H1 (cell line): ENCODE measurements around the gene MAPK8. TPM values are rescaled to one million over a fixed set of nuclear protein-coding genes. Genes with fewer than 3 reads are reported as not detected.

Source experiments
- CTCF ChIA-PET: fragments of 300-600 bp; sonication (Branson Sonifier 250); formaldehyde crosslinking; loops from one replicate; lab custom pipeline; 2021; ENCODE audit not compliant: partially characterized antibody; lab: Charles Lee
- POLR2A ChIA-PET: fragments of 300-600 bp; sonication (Branson Sonifier 250); formaldehyde crosslinking; loops from one replicate; lab custom pipeline; 2021; ENCODE audit warnings: inconsistent platforms; ENCODE audit not compliant: partially characterized antibody; lab: Charles Lee
- DNase-seq, 2 experiments: peaks; one replicate each; pipeline versions ENCODE4 v3.0.0 to v3.0.0-alpha.2; 2010 to 2022; ENCODE audit warnings: low spot score in 2 of 2, low read depth in 1 of 2, mixed read lengths in 1 of 2
- FAIRE-seq: peaks from 2 replicates; lab custom pipeline; 2011; peaks lifted over from hg19 to GRCh38; lab: Jason Lieb, UNC
- H2AFZ ChIP-seq: 2 replicates; pipeline ENCODE4 v1.8.1; 2012; ENCODE audit warnings: low read length, inconsistent platforms
- H2AK5ac ChIP-seq: 2 replicates; pipeline ENCODE4 v1.6.1; 2013; ENCODE audit warnings: low read depth, low read length
- H2BK120ac ChIP-seq: replicated peaks from 2 replicates; pipeline ENCODE3; 2013; ENCODE audit warnings: low read depth, low read length, inconsistent platforms
- H2BK12ac ChIP-seq: 2 replicates; pipeline ENCODE4 v1.6.1; 2013; ENCODE audit warnings: low read depth, low read length
- H2BK15ac ChIP-seq: 2 replicates; pipeline ENCODE4 v1.6.1; 2013; ENCODE audit warnings: low read length
- H2BK20ac ChIP-seq: 2 replicates; pipeline ENCODE4 v1.6.1; 2013; ENCODE audit warnings: low read length
- H2BK5ac ChIP-seq: 2 replicates; pipeline ENCODE4 v1.6.1; 2013; ENCODE audit warnings: low read depth, low read length
- H3K14ac ChIP-seq: 2 replicates; pipeline ENCODE4 v1.6.1; 2013; ENCODE audit warnings: inconsistent platforms; ENCODE audit not compliant: insufficient read length
- H3K18ac ChIP-seq: 2 replicates; pipeline ENCODE4 v1.6.1; 2013; ENCODE audit warnings: low read length; ENCODE audit errors: extremely low read depth
- H3K23ac ChIP-seq: 2 replicates; pipeline ENCODE4 v1.6.1; 2013; ENCODE audit warnings: inconsistent platforms; ENCODE audit not compliant: insufficient read length
- H3K23me2 ChIP-seq: 2 replicates; pipeline ENCODE4 v1.6.1; 2013; ENCODE audit warnings: low read depth, low read length
- H3K27ac ChIP-seq: 2 replicates; pipeline ENCODE4 v1.6.1; 2011; ENCODE audit warnings: low read depth, low read length, inconsistent platforms
- H3K27me3 ChIP-seq, 4 experiments: replicated peaks in 1 of 4; 1 replicate in 1 of 4; 2 replicates in 3 of 4; pipeline versions ENCODE4 v1.6.1 to v1.8.1; 2011 to 2013; ENCODE audit warnings: low read length in 3 of 4, mild to moderate bottlenecking in 3 of 4, inconsistent platforms in 2 of 4, mixed read lengths in 2 of 4, moderate library complexity in 1 of 4; ENCODE audit not compliant: control insufficient read depth in 3 of 4, insufficient read depth in 3 of 4; ENCODE audit errors: extremely low read depth in 1 of 4
- H3K36me3 ChIP-seq, 4 experiments: 2 replicates each; pipeline versions ENCODE4 v1.6.1 to v1.8.1; 2011 to 2013; ENCODE audit warnings: mild to moderate bottlenecking in 4 of 4, low read length in 3 of 4, moderate library complexity in 2 of 4, control low read depth in 1 of 4, inconsistent platforms in 1 of 4; ENCODE audit not compliant: insufficient read depth in 4 of 4, control insufficient read depth in 2 of 4
- H3K4ac ChIP-seq: replicated peaks from 2 replicates; pipeline ENCODE3; 2013; ENCODE audit warnings: low read length, low read depth, mixed read lengths, inconsistent platforms; ENCODE audit not compliant: insufficient read length
- H3K4me1 ChIP-seq, 4 experiments: replicated peaks in 1 of 4; 1 replicate in 1 of 4; 2 replicates in 3 of 4; pipeline versions ENCODE4 v1.6.1 to v1.8.1; 2011 to 2013; ENCODE audit warnings: low read length in 3 of 4, inconsistent platforms in 2 of 4, mixed read lengths in 1 of 4; ENCODE audit not compliant: insufficient read depth in 4 of 4, control insufficient read depth in 3 of 4
- H3K4me2 ChIP-seq, 2 experiments: 2 replicates each; pipeline versions ENCODE4 v1.6.1 to v1.8.1; 2011 to 2013; ENCODE audit warnings: low read depth in 2 of 2, low read length in 2 of 2, control low read depth in 1 of 2, inconsistent platforms in 1 of 2, mild to moderate bottlenecking in 1 of 2; ENCODE audit not compliant: insufficient read depth in 1 of 2
- H3K4me3 ChIP-seq, 4 experiments: fragments of 200-600, 300-600 bp in 1 of 4; sonication (generic), shearing (Covaris generic), sonication (Bioruptor Twin) in 1 of 4; 2 replicates each; pipeline versions ENCODE4 v1.5.1 to v1.8.1; 2011 to 2016; ENCODE audit warnings: low read length in 4 of 4, low read depth in 3 of 4, control low read depth in 2 of 4, inconsistent platforms in 2 of 4, mild to moderate bottlenecking in 2 of 4, mixed read lengths in 1 of 4, moderate library complexity in 1 of 4; ENCODE audit not compliant: insufficient read depth in 2 of 4; ENCODE audit errors: extremely low read depth in 1 of 4
- H3K56ac ChIP-seq: replicated peaks from 2 replicates; pipeline ENCODE3; 2013; ENCODE audit warnings: low read depth, mild to moderate bottlenecking, mixed read lengths, low read length, inconsistent platforms; ENCODE audit not compliant: insufficient read length
- H3K79me1 ChIP-seq: 2 replicates; pipeline ENCODE4 v1.6.1; 2013; ENCODE audit warnings: low read depth, low read length, control low read depth
- H3K79me2 ChIP-seq, 2 experiments: 2 replicates each; pipeline versions ENCODE4 v1.6.1 to v1.8.1; 2012 to 2013; ENCODE audit warnings: low read length in 2 of 2, mild to moderate bottlenecking in 2 of 2, inconsistent platforms in 1 of 2; ENCODE audit not compliant: insufficient read depth in 2 of 2, control insufficient read depth in 1 of 2
- H3K9ac ChIP-seq, 4 experiments: replicated peaks in 1 of 4; 1 replicate in 1 of 4; 2 replicates in 3 of 4; pipeline versions ENCODE4 v1.6.1 to v1.8.1; 2011 to 2013; ENCODE audit warnings: low read depth in 3 of 4, low read length in 3 of 4, control low read depth in 2 of 4, mild to moderate bottlenecking in 2 of 4, moderate library complexity in 2 of 4, inconsistent platforms in 1 of 4; ENCODE audit errors: extremely low read depth in 1 of 4
- H3K9me3 ChIP-seq, 2 experiments: 2 replicates each; pipeline versions ENCODE4 v1.6.1 to v1.8.1; 2012 to 2013; ENCODE audit warnings: mild to moderate bottlenecking in 2 of 2, moderate library complexity in 2 of 2, control low read depth in 1 of 2, inconsistent platforms in 1 of 2, low read depth in 1 of 2, low read length in 1 of 2, mixed read lengths in 1 of 2; ENCODE audit not compliant: insufficient read depth in 2 of 2
- H4K20me1 ChIP-seq, 2 experiments: replicated peaks in 1 of 2; 2 replicates each; pipeline versions ENCODE3 to v1.8.1; 2011 to 2013; ENCODE audit warnings: inconsistent platforms in 2 of 2, low read length in 2 of 2, mild to moderate bottlenecking in 1 of 2; ENCODE audit not compliant: insufficient read depth in 2 of 2, control insufficient read depth in 1 of 2
- H4K5ac ChIP-seq: 2 replicates; pipeline ENCODE4 v1.6.1; 2013; ENCODE audit warnings: low read length, low read depth, mixed read lengths, inconsistent platforms; ENCODE audit not compliant: insufficient read length
- H4K8ac ChIP-seq: 2 replicates; pipeline ENCODE4 v1.8.0; 2013; ENCODE audit warnings: mild to moderate bottlenecking, moderate library complexity, low read length, inconsistent platforms; ENCODE audit not compliant: insufficient read depth; ENCODE audit errors: extremely low read depth
- H4K91ac ChIP-seq: replicated peaks from 2 replicates; pipeline ENCODE3; 2013; ENCODE audit warnings: low read length, mixed read lengths, inconsistent platforms; ENCODE audit not compliant: insufficient read length
- ASH2L ChIP-seq: fragments of 200-600, 300-600 bp; sonication (generic); IDR thresholded peaks from one replicate; pipeline ENCODE4 v1.7.1; 2017; ENCODE audit warnings: low read length
- CHD2 ChIP-seq: IDR thresholded peaks from 2 replicates; pipeline ENCODE4 v1.6.1; 2012; ENCODE audit warnings: low read length, improper control_type of control experiment
- GABPA ChIP-seq: IDR thresholded peaks from 2 replicates; pipeline ENCODE4 v1.6.1; 2011; ENCODE audit warnings: mild to moderate bottlenecking, low read length, moderate library complexity, borderline replicate concordance; ENCODE audit not compliant: insufficient read depth
- GTF2F1 ChIP-seq: IDR thresholded peaks from 2 replicates; pipeline ENCODE4 v1.6.1; 2012; ENCODE audit warnings: low read depth, low read length, improper control_type of control experiment, borderline replicate concordance
- HDAC6 ChIP-seq: IDR thresholded peaks from one replicate; pipeline ENCODE4 v1.7.1; 2012; ENCODE audit warnings: low read depth, mild to moderate bottlenecking, inconsistent platforms, low read length, moderate library complexity
- KDM1A ChIP-seq: fragments of 200-600, 300-600 bp; sonication (generic); IDR thresholded peaks from 2 replicates; pipeline ENCODE4 v1.7.1; 2016; ENCODE audit warnings: mild to moderate bottlenecking, low read length, borderline replicate concordance
- NANOG ChIP-seq: IDR thresholded peaks from 2 replicates; pipeline ENCODE4 v1.6.1; 2011; ENCODE audit warnings: low read length, low read depth, mild to moderate bottlenecking, inconsistent platforms; ENCODE audit not compliant: insufficient read depth, poor library complexity, severe bottlenecking
- PHF8 ChIP-seq: fragments of 200-600 bp; sonication (generic); conservative IDR thresholded peaks from 2 replicates; pipeline ENCODE4 v1.7.1; 2012; ENCODE audit warnings: low read depth, mild to moderate bottlenecking, inconsistent platforms, low read length, moderate library complexity
- RNF2 ChIP-seq: fragments of 200-900, 300-1000 bp; sonication (generic); IDR thresholded peaks from 2 replicates; pipeline ENCODE4 v1.7.1; 2016; ENCODE audit warnings: borderline replicate concordance, low read depth, mild to moderate bottlenecking, antibody characterized with exemption, low read length; ENCODE audit not compliant: poor library complexity, severe bottlenecking; ENCODE audit errors: missing control alignments
- SIN3A ChIP-seq, 2 experiments: IDR thresholded peaks in 1 of 2; conservative IDR thresholded peaks in 1 of 2; 2 replicates each; pipeline ENCODE4 v1.6.1; 2011 to 2012; ENCODE audit warnings: low read length in 2 of 2, improper control_type of control experiment in 1 of 2, low read depth in 1 of 2, mild to moderate bottlenecking in 1 of 2
- SIX5 ChIP-seq: IDR thresholded peaks from 2 replicates; pipeline ENCODE4 v1.6.1; 2011; ENCODE audit warnings: mild to moderate bottlenecking, low read depth, low read length
- ZNF274 ChIP-seq: IDR thresholded peaks from 2 replicates; pipeline ENCODE4 v1.7.0; 2012; ENCODE audit warnings: low read length, borderline replicate concordance; ENCODE audit errors: extremely low read depth
- WGBS, 2 experiments: shearing (Covaris generic) in 1 of 2; methylation state at CpG; one replicate each; pipeline versions ENCODE4 v1.1.6 to v1.1.7; 2013 to 2015; ENCODE audit warnings: low lambda C conversion rate in 2 of 2, mixed read lengths in 2 of 2, inconsistent platforms in 1 of 2, low coverage in 1 of 2, missing lambda C conversion rate in 1 of 2; ENCODE audit not compliant: insufficient replicate concordance in 2 of 2, insufficient coverage in 1 of 2, insufficient read length in 1 of 2; ENCODE audit errors: extremely low coverage in 1 of 2, missing lambda C conversion rate in 1 of 2; 5-methylcytosine and 5-hydroxymethylcytosine counted together
- polyA plus RNA-seq, 7 experiments: library from polyadenylated mRNA; depleted of rRNA in 3 of 7; stranded (reverse) in 5 of 7; unstranded in 2 of 7; fragments of >200 nt in 5 of 7; fragments of 200-250 nt in 2 of 7; gene quantifications; 1 replicate in 5 of 7; 2 replicates in 1 of 7; 4 replicates in 1 of 7; pipeline versions ENCODE4 v1.2.1 to v1.2.3, GENCODE V29; 2011 to 2013; ENCODE audit warnings: missing spikeins in 2 of 7, mixed read lengths in 2 of 7
- total RNA-seq: library from RNA; stranded (reverse); fragmentation: NEBNext Ultra II Directional; extraction: Animal tissue kit (Norgen Biotek cat#: 25700); gene quantifications from 2 replicates; pipeline ENCODE4 v1.2.1, GENCODE V29; 2021
- TF ChIP-seq, protein P1 (sequence below): IDR thresholded peaks from 2 replicates; pipeline ENCODE4 v1.6.1; 2012; ENCODE audit warnings: inconsistent platforms

Gene MAPK8
- total and polyA plus RNA-seq, 2 of the 8 experiments (the other 6 are each of a cell fraction or from before 2014, with no cell fraction given): 23.3 to 71.3 TPM

- WGBS, 2 experiments: 92% methylated on average over 1 of the region's 1 CpG; no CpG with 5 or more reads in 1 of the 2 experiments
- FAIRE-seq: no peak
- TF ChIP-seq NANOG: no peak
- TF ChIP-seq GTF2F1: no peak
- no peak for TF ChIP-seq PHF8
- TF ChIP-seq, protein P1, sequence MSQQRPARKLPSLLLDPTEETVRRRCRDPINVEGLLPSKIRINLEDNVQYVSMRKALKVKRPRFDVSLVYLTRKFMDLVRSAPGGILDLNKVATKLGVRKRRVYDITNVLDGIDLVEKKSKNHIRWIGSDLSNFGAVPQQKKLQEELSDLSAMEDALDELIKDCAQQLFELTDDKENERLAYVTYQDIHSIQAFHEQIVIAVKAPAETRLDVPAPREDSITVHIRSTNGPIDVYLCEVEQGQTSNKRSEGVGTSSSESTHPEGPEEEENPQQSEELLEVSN: no peak
- TF ChIP-seq ASH2L: no peak
- no peak for TF ChIP-seq RNF2
- no peak for TF ChIP-seq ZNF274
- no peak for TF ChIP-seq KDM1A
- TF ChIP-seq SIX5: no peak
- no peak for TF ChIP-seq SIN3A (conservative IDR thresholded peaks at IDR 0.05 in 1 of 2, IDR thresholded peaks at IDR 0.05 in 1 of 2; ENCODE audit: low read depth in 1 of 2, low read length in 2 of 2)
- TF ChIP-seq HDAC6: no peak
- TF ChIP-seq CHD2: no peak
- no peak for TF ChIP-seq GABPA
Measured at GRCh38 chr10:48417374-48417773, 110.9 kb downstream of the MAPK8 start.

More at GRCh38 chr10:48417374-48417773, 110.9 kb downstream of the MAPK8 start:
- Histone ChIP-seq H2BK15ac (no peak overlapping the region), H3K79me2 (no peaks in the 10 kb centered on the region), H2BK20ac (no peak overlapping the region), H2BK120ac (no peak overlapping the region), H3K23ac (no peak overlapping the region), H3K9me3 (no peaks in the 10 kb centered on the region), H2BK5ac (peak overlapping the region; percentile 2; the same call in 1 of the 2 replicates), H2BK12ac (no peak overlapping the region), H2AFZ (no peak overlapping the region), H3K79me1 (no peaks in the 10 kb centered on the region), H4K20me1 (no peaks in the 10 kb centered on the region), H2AK5ac (no peak overlapping the region), H3K27ac (no peak overlapping the region), H3K36me3 (peaks cover 0 to 8% (median 2%) of the 10 kb centered on the region in 4 experiments; a peak in 5 of 8 replicates), H3K4ac (no peak overlapping the region), H3K56ac (no peak overlapping the region), H3K18ac (no peak overlapping the region), H3K14ac (no peak overlapping the region), H3K23me2 (no peaks in the 10 kb centered on the region), H4K8ac (no peak overlapping the region), H3K4me1 (no peaks in the 10 kb centered on the region), H3K9ac (no peak overlapping the region), H3K4me3 (no peak overlapping the region), H3K27me3 (no peaks in the 10 kb centered on the region), H3K4me2 (no peak overlapping the region), H4K5ac (no peak overlapping the region), H4K91ac (no peak overlapping the region)
- CTCF ChIA-PET: interaction anchor here (1.0 to 2.1 kb wide), 6 partner anchors 12 to 92 kb away, joined by 3 to 8 read pairs (median 4); no protein-coding TSS in a partner anchor
- no peak for DNase-seq
- POLR2A ChIA-PET: interaction anchor here (1.0 to 1.1 kb wide), 2 partner anchors 22 to 27 kb away, joined by 3 read pairs; no protein-coding TSS in a partner anchor
